Left renal pelvis (tissue), 4 donors: ENCODE results near the gene IMMP2L. TPM values are rescaled to one million over a fixed set of nuclear protein-coding genes. Genes with fewer than 3 reads are reported as not detected.

Source experiments
- DNase-seq, 4 donors: peaks; one replicate each; pipeline ENCODE4 v3.0.0-alpha.2; 2013; ENCODE audit warnings: low read depth in 4 of 4, low spot score in 3 of 4
- polyA plus RNA-seq, 4 donors: library from polyadenylated mRNA; unstranded; fragments of 120-200 nt; gene quantifications; one replicate each; pipeline ENCODE4 v1.2.1, GENCODE V29; 2013; ENCODE audit not compliant: insufficient read length in 4 of 4

Gene IMMP2L
- polyA plus RNA-seq, 4 donors: 19.8 to 41.9 (median 41.3) TPM

GRCh38 chr7:111018960-111019736, 543.1 kb downstream of the IMMP2L start:
- no peak for DNase-seq

GRCh38 chr7:111018447-111018846, 543.8 kb downstream of the IMMP2L start:
- no peak for DNase-seq

- no peak for DNase-seq
Measured at GRCh38 chr7:111014079-111014478, 548.2 kb downstream of the IMMP2L start.

GRCh38 chr7:111012799-111013675, 549.3 kb downstream of the IMMP2L start:
- no peak for DNase-seq

- DNase-seq: no peak
Measured at GRCh38 chr7:111012149-111012548, 550.1 kb downstream of the IMMP2L start.

GRCh38 chr7:111011520-111011919, 550.8 kb downstream of the IMMP2L start:
- DNase-seq: no peak

- DNase-seq: no peak
Measured at GRCh38 chr7:111010798-111011197, 551.5 kb downstream of the IMMP2L start.

GRCh38 chr7:111009526-111010040, 552.7 kb downstream of the IMMP2L start:
- no peak for DNase-seq

GRCh38 chr7:111006691-111007090, 555.6 kb downstream of the IMMP2L start:
- no peak for DNase-seq

GRCh38 chr7:111006040-111006439, 556.3 kb downstream of the IMMP2L start:
- no peak for DNase-seq

- no peak for DNase-seq
Measured at GRCh38 chr7:111005445-111005844, 556.8 kb downstream of the IMMP2L start.

- no peak for DNase-seq
Measured at GRCh38 chr7:111004310-111004901, 557.9 kb downstream of the IMMP2L start.

GRCh38 chr7:111003883-111004282, 558.4 kb downstream of the IMMP2L start:
- DNase-seq: no peak

- no peak for DNase-seq
Measured at GRCh38 chr7:110994028-110994967, 568.0 kb downstream of the IMMP2L start.

- no peak for DNase-seq
Measured at GRCh38 chr7:110988890-110989501, 573.3 kb downstream of the IMMP2L start.

- DNase-seq: no peak
Measured at GRCh38 chr7:110988348-110988747, 573.9 kb downstream of the IMMP2L start.

GRCh38 chr7:110987127-110987693, 575.1 kb downstream of the IMMP2L start:
- DNase-seq: no peak

- no peak for DNase-seq
Measured at GRCh38 chr7:110983822-110984456, 578.4 kb downstream of the IMMP2L start.
